ENCODE data around the gene GSTM3.

DNA sequence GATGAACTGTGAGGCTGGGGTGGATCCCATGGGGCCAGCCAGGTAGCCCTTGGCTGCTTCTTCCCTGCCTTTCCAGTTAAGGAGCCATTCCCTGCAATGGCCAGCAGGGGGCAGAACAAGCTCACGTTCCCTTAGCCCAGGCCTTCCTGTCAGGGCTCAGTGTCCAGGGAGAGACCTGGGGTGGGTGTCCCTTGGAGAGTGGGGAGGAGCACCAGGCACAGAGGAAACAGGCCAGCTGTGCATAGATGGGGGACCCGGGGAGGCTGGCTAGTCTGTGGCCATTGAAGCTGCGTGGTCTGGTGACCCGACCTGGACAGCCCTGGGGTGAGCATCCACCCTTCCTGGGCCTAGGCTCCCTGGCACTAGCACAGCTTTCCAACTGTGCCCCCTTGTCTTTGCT lies 36.1 kb upstream of the GSTM3 start:
- TF ChIP-seq, protein P1, sequence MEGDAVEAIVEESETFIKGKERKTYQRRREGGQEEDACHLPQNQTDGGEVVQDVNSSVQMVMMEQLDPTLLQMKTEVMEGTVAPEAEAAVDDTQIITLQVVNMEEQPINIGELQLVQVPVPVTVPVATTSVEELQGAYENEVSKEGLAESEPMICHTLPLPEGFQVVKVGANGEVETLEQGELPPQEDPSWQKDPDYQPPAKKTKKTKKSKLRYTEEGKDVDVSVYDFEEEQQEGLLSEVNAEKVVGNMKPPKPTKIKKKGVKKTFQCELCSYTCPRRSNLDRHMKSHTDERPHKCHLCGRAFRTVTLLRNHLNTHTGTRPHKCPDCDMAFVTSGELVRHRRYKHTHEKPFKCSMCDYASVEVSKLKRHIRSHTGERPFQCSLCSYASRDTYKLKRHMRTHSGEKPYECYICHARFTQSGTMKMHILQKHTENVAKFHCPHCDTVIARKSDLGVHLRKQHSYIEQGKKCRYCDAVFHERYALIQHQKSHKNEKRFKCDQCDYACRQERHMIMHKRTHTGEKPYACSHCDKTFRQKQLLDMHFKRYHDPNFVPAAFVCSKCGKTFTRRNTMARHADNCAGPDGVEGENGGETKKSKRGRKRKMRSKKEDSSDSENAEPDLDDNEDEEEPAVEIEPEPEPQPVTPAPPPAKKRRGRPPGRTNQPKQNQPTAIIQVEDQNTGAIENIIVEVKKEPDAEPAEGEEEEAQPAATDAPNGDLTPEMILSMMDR (conservative IDR thresholded peaks at IDR 0.05; ENCODE audit: low read depth in 2 of 2), result peak; percentile 92 to 100
- no peak for TF ChIP-seq EZH2 (IDR thresholded peaks at IDR 0.05; ENCODE audit: low read depth, unreplicated experiment)
- no peak for TF ChIP-seq EZH2phosphoT487 (IDR thresholded peaks at IDR 0.05; ENCODE audit: unreplicated experiment)

Measured in GM23338 (cell line).